Measurements from ENCODE around the gene MINAR2. TPM values are rescaled to one million over a fixed set of nuclear protein-coding genes. Genes with fewer than 3 reads are reported as not detected.

The MINAR2 gene
- total and polyA plus RNA-seq, 4 experiments from 2014 or later, result not detected

DNA sequence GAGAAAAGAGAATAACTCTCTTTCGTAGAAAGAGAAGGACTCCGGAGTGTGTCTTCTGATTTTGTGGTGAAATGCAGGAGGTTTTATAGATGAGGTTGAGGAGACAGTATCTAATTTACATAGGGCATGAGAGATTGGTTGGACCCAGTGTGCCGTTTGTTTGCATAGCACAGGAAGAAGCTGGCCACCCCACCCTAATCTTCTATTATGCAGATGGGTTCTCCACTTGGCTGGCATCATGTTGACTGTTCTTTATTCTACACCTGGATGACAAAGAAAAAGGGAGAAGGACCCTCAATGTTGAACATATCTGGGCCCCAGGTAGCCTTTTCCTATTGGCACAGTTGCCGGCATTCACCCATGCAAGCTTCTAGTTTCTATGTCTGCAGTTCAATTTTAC lies 23.2 kb upstream of the MINAR2 start:
- POLR2A ChIA-PET (ENCODE audit: partially characterized antibody), result no interaction called here

DNA sequence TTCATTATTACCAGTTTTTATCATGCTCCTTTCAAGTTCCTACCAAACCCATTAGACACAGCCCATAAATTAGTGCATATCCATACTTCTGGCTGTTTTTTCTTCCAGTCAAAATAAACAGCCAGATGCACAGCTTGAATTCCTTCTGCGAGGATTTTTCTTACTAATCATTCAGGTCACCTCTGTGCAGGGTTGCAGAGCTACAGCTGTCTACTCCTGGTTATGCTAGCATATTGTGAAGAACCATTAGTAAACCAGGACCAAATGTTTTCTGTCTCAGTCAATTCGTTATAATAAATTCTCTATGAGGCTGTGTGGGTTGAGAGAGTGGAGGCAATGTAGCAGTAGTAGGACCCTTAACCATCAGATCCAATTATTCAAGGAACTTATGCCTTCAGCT lies 8.1 kb upstream of the MINAR2 start:
- H3K4me3 Mint-ChIP-seq, result no peak overlapping the region
- H3K36me3 Mint-ChIP-seq, result no peaks in the 10 kb centered on the region
- no peak overlapping the region for H3K4me3 ChIP-seq (ENCODE audit: low read length in 2 of 2)
- intact Hi-C loops (cut with micrococcal nuclease), result no loop called here
- no peaks in the 10 kb centered on the region for H3K4me1 ChIP-seq (ENCODE audit: insufficient read depth, low read length)
- peaks cover 0 to 3% of the 10 kb centered on the region in 2 donors for H3K9me3 ChIP-seq (ENCODE audit: control insufficient read depth in 1 of 2, low read length in 2 of 2)
- no peaks in the 10 kb centered on the region for H3K36me3 ChIP-seq (ENCODE audit: insufficient read depth, low read length)
- no peak overlapping the region for H3K27ac ChIP-seq (ENCODE audit: low read depth, low read length)
- no peak for DNase-seq
- peaks cover 0 to 3% of the 10 kb centered on the region in 2 donors for H3K27me3 Mint-ChIP-seq
- ChIA-PET POLR2A (ENCODE audit: partially characterized antibody) (no interaction called here), CTCF (ENCODE audit: partially characterized antibody) (interaction anchor here (0.9 kb wide), 1 partner anchor 11 kb away, joined by 3 read pairs; no protein-coding TSS in a partner anchor)
- no peaks in the 10 kb centered on the region for H3K9me3 Mint-ChIP-seq
- H3K27me3 ChIP-seq (ENCODE audit: insufficient read depth, low read length), result no peaks in the 10 kb centered on the region
- H3K27ac Mint-ChIP-seq, result no peak overlapping the region
- no peaks in the 10 kb centered on the region for H3K4me1 Mint-ChIP-seq

More for the DNA sequence above, 23.2 kb upstream of the MINAR2 start:
- H3K36me3 ChIP-seq (ENCODE audit: insufficient read depth, low read length), result no peaks in the 10 kb centered on the region
- H3K36me3 Mint-ChIP-seq, result no peaks in the 10 kb centered on the region
- intact Hi-C loops (cut with micrococcal nuclease), result no loop called here
- no peak overlapping the region for H3K27ac ChIP-seq (ENCODE audit: low read depth, low read length)
- H3K4me3 Mint-ChIP-seq, result no peak overlapping the region
- H3K27me3 ChIP-seq (ENCODE audit: insufficient read depth, low read length), result no peaks in the 10 kb centered on the region
- no peaks in the 10 kb centered on the region for H3K4me1 Mint-ChIP-seq
- H3K27me3 Mint-ChIP-seq, result peaks cover 0 to 3% of the 10 kb centered on the region in 2 donors
- DNase-seq, result no peak
- CTCF ChIA-PET (ENCODE audit: partially characterized antibody), result no interaction called here
- no peak overlapping the region for H3K27ac Mint-ChIP-seq
- no peaks in the 10 kb centered on the region for H3K9me3 ChIP-seq (ENCODE audit: control insufficient read depth in 1 of 2, low read length in 2 of 2)
- H3K4me3 ChIP-seq (ENCODE audit: low read length in 2 of 2), result no peak overlapping the region
- H3K4me1 ChIP-seq (ENCODE audit: insufficient read depth, low read length), result no peaks in the 10 kb centered on the region
- H3K9me3 Mint-ChIP-seq, result no peaks in the 10 kb centered on the region

DNA sequence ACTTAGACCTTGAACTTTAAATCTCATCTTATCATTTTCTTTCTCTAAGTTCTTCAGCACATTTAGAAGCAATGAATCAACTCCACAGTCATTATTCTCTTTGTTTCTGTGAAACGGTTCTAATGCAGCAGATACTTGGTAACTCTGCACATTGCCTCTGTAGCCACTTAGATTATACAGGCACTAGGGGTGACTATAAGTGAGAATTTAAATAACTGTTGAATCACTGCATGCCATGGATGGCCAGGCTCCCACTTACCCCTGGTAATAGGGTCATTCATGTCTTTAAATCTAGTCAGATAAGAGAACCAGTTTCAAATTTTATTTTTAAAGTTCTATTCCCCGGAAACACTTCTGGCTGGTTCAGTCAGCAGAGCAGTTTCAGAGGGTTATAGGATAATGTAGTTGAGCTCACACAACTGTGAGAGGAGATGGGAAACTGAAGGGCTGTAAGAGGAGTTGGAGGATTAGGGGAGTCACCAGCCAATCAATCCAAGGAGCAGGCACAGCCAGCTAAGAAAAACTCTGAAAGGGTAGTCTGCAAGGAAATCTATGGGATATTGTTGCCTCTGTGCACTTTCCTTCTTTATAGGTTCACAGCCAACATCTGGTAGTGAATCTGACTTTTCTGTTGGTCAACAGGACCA lies 4.2 kb upstream of the MINAR2 start:
- Histone ChIP-seq H3K27ac (ENCODE audit: low read depth, low read length) (no peak overlapping the region), H3K9me3 (ENCODE audit: control insufficient read depth in 1 of 2, low read length in 2 of 2) (peaks cover 0 to 3% of the 10 kb centered on the region in 2 donors), H3K4me3 (ENCODE audit: low read length in 2 of 2) (no peak overlapping the region), H3K4me1 (ENCODE audit: insufficient read depth, low read length) (no peaks in the 10 kb centered on the region), H3K27me3 (ENCODE audit: insufficient read depth, low read length) (no peaks in the 10 kb centered on the region), H3K36me3 (ENCODE audit: insufficient read depth, low read length) (no peaks in the 10 kb centered on the region)
- no peak overlapping the region for H3K27ac Mint-ChIP-seq
- H3K27me3 Mint-ChIP-seq, result peaks cover 0 to 4% of the 10 kb centered on the region in 2 donors
- H3K4me1 Mint-ChIP-seq, result no peaks in the 10 kb centered on the region
- CTCF ChIA-PET (ENCODE audit: partially characterized antibody), result no interaction called here
- intact Hi-C loops (cut with micrococcal nuclease), result no loop called here
- no peaks in the 10 kb centered on the region for H3K36me3 Mint-ChIP-seq
- no peaks in the 10 kb centered on the region for H3K9me3 Mint-ChIP-seq
- POLR2A ChIA-PET (ENCODE audit: partially characterized antibody), result no interaction called here
- no peak overlapping the region for H3K4me3 Mint-ChIP-seq
- DNase-seq, result no peak

DNA sequence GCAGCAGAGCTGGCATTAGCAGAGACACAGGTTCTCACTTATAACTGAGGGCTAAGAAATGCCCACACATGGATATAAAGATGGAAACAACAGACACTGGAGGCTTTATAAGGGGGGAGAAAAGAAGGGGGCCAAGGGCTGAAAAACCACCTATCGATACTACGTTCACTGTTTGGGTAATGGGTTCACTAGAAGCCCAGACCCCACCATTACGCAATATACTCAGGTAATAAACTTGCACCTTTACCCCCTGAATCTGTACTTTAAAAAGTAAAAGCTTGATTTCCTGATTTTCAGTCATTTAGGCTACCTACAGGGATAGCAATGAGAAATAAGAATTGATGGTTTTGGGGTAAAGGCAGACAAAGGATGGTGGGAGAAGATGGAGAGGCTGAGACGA lies 1.9 kb upstream of the MINAR2 start:
- Histone ChIP-seq H3K36me3 (ENCODE audit: insufficient read depth, low read length) (no peaks in the 10 kb centered on the region), H3K27me3 (ENCODE audit: insufficient read depth, low read length) (no peaks in the 10 kb centered on the region), H3K9me3 (ENCODE audit: control insufficient read depth in 1 of 2, low read length in 2 of 2) (no peaks in the 10 kb centered on the region), H3K4me1 (ENCODE audit: insufficient read depth, low read length) (no peaks in the 10 kb centered on the region), H3K27ac (ENCODE audit: low read depth, low read length) (no peak overlapping the region), H3K4me3 (ENCODE audit: low read length in 2 of 2) (no peak overlapping the region)
- ChIA-PET POLR2A (ENCODE audit: partially characterized antibody) (no interaction called here), CTCF (ENCODE audit: partially characterized antibody) (no interaction called here)
- H3K36me3 Mint-ChIP-seq, result no peaks in the 10 kb centered on the region
- H3K4me3 Mint-ChIP-seq, result no peak overlapping the region
- H3K9me3 Mint-ChIP-seq, result no peaks in the 10 kb centered on the region
- no peaks in the 10 kb centered on the region for H3K4me1 Mint-ChIP-seq
- no peak overlapping the region for H3K27ac Mint-ChIP-seq
- H3K27me3 Mint-ChIP-seq, result peaks cover 0 to 3% of the 10 kb centered on the region in 2 donors
- intact Hi-C loops (cut with micrococcal nuclease), result no loop called here
- no peak for DNase-seq

GRCh38 chr5:129746876-129747275 lies 1.0 kb upstream of the MINAR2 start:
- no peak for DNase-seq
- Mint-ChIP-seq H3K9me3 (no peaks in the 10 kb centered on the region), H3K36me3 (no peaks in the 10 kb centered on the region), H3K27ac (no peak overlapping the region), H3K4me3 (no peak overlapping the region), H3K4me1 (no peaks in the 10 kb centered on the region), H3K27me3 (peaks cover 0 to 3% of the 10 kb centered on the region in 2 donors)
- no peaks in the 10 kb centered on the region for H3K4me1 ChIP-seq (ENCODE audit: insufficient read depth, low read length)
- no peak overlapping the region for H3K4me3 ChIP-seq (ENCODE audit: low read length in 2 of 2)
- intact Hi-C loops (cut with micrococcal nuclease), result no loop called here
- H3K27ac ChIP-seq (ENCODE audit: low read depth, low read length), result no peak overlapping the region
- H3K36me3 ChIP-seq (ENCODE audit: insufficient read depth, low read length), result no peaks in the 10 kb centered on the region
- ChIA-PET POLR2A (ENCODE audit: partially characterized antibody) (no interaction called here), CTCF (ENCODE audit: partially characterized antibody) (no interaction called here)
- H3K27me3 ChIP-seq (ENCODE audit: insufficient read depth, low read length), result no peaks in the 10 kb centered on the region
- no peaks in the 10 kb centered on the region for H3K9me3 ChIP-seq (ENCODE audit: control insufficient read depth in 1 of 2, low read length in 2 of 2)

GRCh38 chr5:129748913-129749880 lies 1.3 kb downstream of the MINAR2 start:
- Histone ChIP-seq H3K27ac (ENCODE audit: low read depth, low read length) (no peak overlapping the region), H3K36me3 (ENCODE audit: insufficient read depth, low read length) (no peaks in the 10 kb centered on the region), H3K27me3 (ENCODE audit: insufficient read depth, low read length) (no peaks in the 10 kb centered on the region), H3K4me3 (ENCODE audit: low read length in 2 of 2) (no peak overlapping the region), H3K4me1 (ENCODE audit: insufficient read depth, low read length) (no peaks in the 10 kb centered on the region), H3K9me3 (ENCODE audit: control insufficient read depth in 1 of 2, low read length in 2 of 2) (no peaks in the 10 kb centered on the region)
- intact Hi-C loops (cut with micrococcal nuclease), result no loop called here
- H3K27me3 Mint-ChIP-seq, result peaks cover 0 to 6% of the 10 kb centered on the region in 2 donors
- ChIA-PET CTCF (ENCODE audit: partially characterized antibody) (no interaction called here), POLR2A (ENCODE audit: partially characterized antibody) (no interaction called here)
- H3K4me3 Mint-ChIP-seq, result no peak overlapping the region
- H3K27ac Mint-ChIP-seq, result no peak overlapping the region
- no peaks in the 10 kb centered on the region for H3K9me3 Mint-ChIP-seq
- no peaks in the 10 kb centered on the region for H3K36me3 Mint-ChIP-seq
- DNase-seq, result no peak
- H3K4me1 Mint-ChIP-seq, result no peaks in the 10 kb centered on the region

- no peak overlapping the region for H3K4me3 Mint-ChIP-seq
- CTCF ChIA-PET (ENCODE audit: partially characterized antibody), result interaction anchor here (1.3 to 2.4 kb wide), 3 partner anchors 8 to 855 kb away, joined by 3 to 15 read pairs (median 5); no protein-coding TSS in a partner anchor
These were observed 12.9 kb downstream of the MINAR2 start for GRCh38 chr5:129760636-129761325.

More at GRCh38 chr5:129760636-129761325, 12.9 kb downstream of the MINAR2 start:
- intact Hi-C loops (cut with micrococcal nuclease), result no loop called here
- Histone ChIP-seq H3K9me3 (ENCODE audit: control insufficient read depth in 1 of 2, low read length in 2 of 2) (no peaks in the 10 kb centered on the region), H3K27ac (ENCODE audit: low read depth, low read length) (no peak overlapping the region), H3K4me3 (ENCODE audit: low read length in 2 of 2) (no peak overlapping the region), H3K27me3 (ENCODE audit: insufficient read depth, low read length) (no peaks in the 10 kb centered on the region), H3K4me1 (ENCODE audit: insufficient read depth, low read length) (no peaks in the 10 kb centered on the region), H3K36me3 (ENCODE audit: insufficient read depth, low read length) (no peaks in the 10 kb centered on the region)
- Mint-ChIP-seq H3K36me3 (no peaks in the 10 kb centered on the region), H3K9me3 (no peaks in the 10 kb centered on the region), H3K27me3 (peaks cover 0 to 2% of the 10 kb centered on the region in 2 donors), H3K4me1 (no peaks in the 10 kb centered on the region), H3K27ac (no peak overlapping the region)
- POLR2A ChIA-PET (ENCODE audit: partially characterized antibody), result no interaction called here
- no peak for DNase-seq

Data from CD4-positive, alpha-beta memory T cell (primary cell).